K562 (cell line): ENCODE results near the gene SYVN1. TPM values are rescaled to one million over a fixed set of nuclear protein-coding genes. Genes with fewer than 3 reads are reported as not detected.

Experiments used
- AFF1 ChIP-seq, 2 experiments: fragments of 450-650 bp; IDR thresholded peaks; 2 replicates each; pipeline ENCODE4 v1.6.1; 2018; ENCODE audit warnings: mild to moderate bottlenecking in 2 of 2, low read depth in 1 of 2; ENCODE audit not compliant: partially characterized antibody in 2 of 2
- FOXM1 ChIP-seq, 2 experiments: fragments of 450-650 bp in 1 of 2; sonication (generic) in 1 of 2; formaldehyde crosslinking in 1 of 2; IDR thresholded peaks; 2 replicates each; pipeline versions ENCODE4 v1.6.1 to v1.9.0; 2017 to 2022; ENCODE audit warnings: low read depth in 2 of 2, mild to moderate bottlenecking in 2 of 2, missing genetic modification reagents in 1 of 2, moderate library complexity in 1 of 2
- GTF2B ChIP-seq: IDR thresholded peaks from 2 replicates; pipeline ENCODE4 v1.6.1; 2011; ENCODE audit not compliant: insufficient read length; ENCODE audit errors: extremely low read depth
- HMBOX1 ChIP-seq: sonication (generic); IDR thresholded peaks from 2 replicates; pipeline ENCODE4 v1.6.1; 2016
- KDM1A ChIP-seq, 2 experiments: fragments of 450-650 bp; IDR thresholded peaks; 2 replicates each; pipeline ENCODE4 v1.6.1; 2016; ENCODE audit warnings: mild to moderate bottlenecking in 2 of 2
- POLR3A ChIP-seq: IDR thresholded peaks from 2 replicates; pipeline ENCODE4 v1.6.1; 2011; ENCODE audit warnings: borderline replicate concordance, mild to moderate bottlenecking, moderate library complexity; ENCODE audit not compliant: insufficient read length, insufficient read depth; ENCODE audit errors: extremely low read depth
- PTBP1 ChIP-seq: fragments of 200-400 bp; formaldehyde crosslinking; IDR thresholded peaks from 2 replicates; pipeline ENCODE4 v1.6.1; 2017; ENCODE audit warnings: low read depth, low read length
- RBM34 ChIP-seq: fragments of 200-400 bp; formaldehyde crosslinking; IDR thresholded peaks from 2 replicates; pipeline ENCODE4 v1.6.1; 2018; ENCODE audit warnings: low read length, borderline replicate concordance; ENCODE audit not compliant: insufficient read depth
- SAP30 ChIP-seq: fragments of 200-600 bp; sonication (generic); IDR thresholded peaks from 2 replicates; pipeline ENCODE4 v1.6.1; 2012; ENCODE audit warnings: borderline replicate concordance, low read depth, mild to moderate bottlenecking, moderate library complexity, low read length, control low read depth, inconsistent platforms; ENCODE audit not compliant: insufficient read depth, poor library complexity, severe bottlenecking
- SLC30A9 ChIP-seq: fragments of 250-450 bp; sonication (Bioruptor Pico); IDR thresholded peaks from 2 replicates; pipeline ENCODE4 v1.8.0; 2022; ENCODE audit warnings: mild to moderate bottlenecking, moderate library complexity
- SNRNP70 ChIP-seq: fragments of 200-400 bp; formaldehyde crosslinking; optimal IDR thresholded peaks from 2 replicates; pipeline ENCODE3; 2017; ENCODE audit warnings: low read depth, low read length
- ZBED1 ChIP-seq: IDR thresholded peaks from 2 replicates; pipeline ENCODE4 v1.6.1; 2014
- ZNF232 ChIP-seq: sonication (generic); formaldehyde crosslinking; IDR thresholded peaks from 2 replicates; pipeline ENCODE4 v1.8.0; 2022; ENCODE audit warnings: mild to moderate bottlenecking, missing genetic modification reagents
- ZNF354B ChIP-seq: fragments of 250-450 bp; sonication (Bioruptor Pico); IDR thresholded peaks from 2 replicates; pipeline ENCODE4 v1.4.0; 2020
- ZSCAN29 ChIP-seq: fragments of 450-650 bp; IDR thresholded peaks from 2 replicates; pipeline ENCODE4 v1.6.1; 2017
- polyA plus RNA-seq, 8 experiments: library from polyadenylated mRNA; depleted of rRNA in 4 of 8; stranded (reverse) in 5 of 8; unstranded in 3 of 8; fragments of >200 nt; fragmentation: Nextera tagmentation in 2 of 8; fragmentation: Illumina TruSeq in 1 of 8; extraction: Ambion mirVana in 2 of 8; extraction: Trizol in 1 of 8; gene quantifications; 2 replicates each; pipeline versions ENCODE4 v1.2.1 to v1.2.3, GENCODE V29; 2011 to 2014; ENCODE audit warnings: inconsistent platforms in 1 of 8, missing spikeins in 1 of 8
- total RNA-seq, 7 experiments: library from RNA; depleted of rRNA in 6 of 7; stranded (reverse); fragments of >200 nt in 6 of 7; fragmentation: Illumina TruSeq in 2 of 7; extraction: Trizol in 2 of 7; gene quantifications; 2 replicates each; pipeline versions ENCODE4 v1.2.1 to v1.2.3, GENCODE V29; 2011 to 2021; ENCODE audit warnings: low replicate concordance in 1 of 7

SYVN1 gene
- total and polyA plus RNA-seq, 9 of the 15 experiments (the other 6 are each of a cell fraction or from before 2014, with no cell fraction given): 0.41 to 47.4 (median 9.9) TPM

GRCh38 chr11:65116370-65117205, 17.7 kb downstream of the SYVN1 start (continued):
- TF ChIP-seq RBM34: no peak
- no peak for TF ChIP-seq HMBOX1
- no peak for TF ChIP-seq ZSCAN29
- TF ChIP-seq KDM1A (IDR thresholded peaks at IDR 0.05): no peak
- no peak for TF ChIP-seq AFF1 (IDR thresholded peaks at IDR 0.05; ENCODE audit: low read depth in 1 of 2, partially characterized antibody in 2 of 2)
- no peak for TF ChIP-seq GTF2B
- TF ChIP-seq ZBED1: no peak
- TF ChIP-seq FOXM1 (IDR thresholded peaks at IDR 0.05; ENCODE audit: low read depth): no peak
- TF ChIP-seq FOXM1 (CRISPR knock-in tag; IDR thresholded peaks at IDR 0.05; ENCODE audit: low read depth): no peak
- TF ChIP-seq PTBP1: no peak
- TF ChIP-seq SAP30: no peak
- TF ChIP-seq ZNF232: 0 out of 2 replicates have a peak, but pooled peaks have one; percentile 44
- no peak for TF ChIP-seq POLR3A
- TF ChIP-seq ZNF354B (CRISPR knock-in tag): no peak
- no peak for TF ChIP-seq SLC30A9 (CRISPR knock-in tag)
- no peak for TF ChIP-seq SNRNP70
